Measurements from ENCODE around the gene CYP11A1.
"Not testable (repeated sequence)": the region's sequence is repeated elsewhere in the genome, so short reads cannot be mapped to it uniquely, and the experiment has no call there.

The CYP11A1 gene

GRCh38 chr15:74373731-74374647, 6.5 kb upstream of the CYP11A1 start:
- DNase-seq: peak; percentile 86

GRCh38 chr15:74373056-74373650, 5.7 kb upstream of the CYP11A1 start:
- DNase-seq: no peak

GRCh38 chr15:74370471-74370870, 3.0 kb upstream of the CYP11A1 start:
- DNase-seq: no peak

GRCh38 chr15:74369756-74370155, 2.3 kb upstream of the CYP11A1 start:
- DNase-seq: no peak

- DNase-seq: no peak
These were observed 1.8 kb upstream of the CYP11A1 start for GRCh38 chr15:74369084-74369745.

- DNase-seq: no peak
These were observed 675 bp upstream of the CYP11A1 start for GRCh38 chr15:74368121-74368520.

GRCh38 chr15:74365598-74366445, 1.6 kb downstream of the CYP11A1 start:
- DNase-seq: peak; percentile 69

GRCh38 chr15:74364936-74365597, 2.4 kb downstream of the CYP11A1 start:
- DNase-seq: no peak

- DNase-seq: no peak
These were observed 5.0 kb downstream of the CYP11A1 start for GRCh38 chr15:74362482-74362881.

GRCh38 chr15:74360855-74361254, 6.6 kb downstream of the CYP11A1 start:
- not testable (repeated sequence) for DNase-seq

GRCh38 chr15:74359376-74359775, 8.1 kb downstream of the CYP11A1 start:
- DNase-seq: not testable (repeated sequence)

- not testable (repeated sequence) for DNase-seq
These were observed 9.9 kb downstream of the CYP11A1 start for GRCh38 chr15:74357514-74357913.

- DNase-seq: not testable (repeated sequence)
These were observed 11.4 kb downstream of the CYP11A1 start for GRCh38 chr15:74356050-74356449.

- not testable (repeated sequence) for DNase-seq
These were observed 13.5 kb downstream of the CYP11A1 start for GRCh38 chr15:74353992-74354391.

- no peak for DNase-seq
These were observed 15.0 kb downstream of the CYP11A1 start for GRCh38 chr15:74352393-74352910.

GRCh38 chr15:74351670-74352069, 15.8 kb downstream of the CYP11A1 start:
- DNase-seq: no peak

- no peak for DNase-seq
These were observed 16.9 kb downstream of the CYP11A1 start for GRCh38 chr15:74350295-74351275.

- DNase-seq: no peak
These were observed 18.1 kb downstream of the CYP11A1 start for GRCh38 chr15:74349241-74349778.

GRCh38 chr15:74347757-74348250, 19.6 kb downstream of the CYP11A1 start:
- DNase-seq: no peak

GRCh38 chr15:74345051-74345450, 22.4 kb downstream of the CYP11A1 start:
- DNase-seq: peak; percentile 37
